Heart right ventricle (tissue), 16 donors: ENCODE data around the gene ADAMTS12. TPM values are rescaled to one million over a fixed set of nuclear protein-coding genes. Genes with fewer than 3 reads are reported as not detected.
"Not testable (repeated sequence)": the region's sequence is repeated elsewhere in the genome, so short reads cannot be mapped to it uniquely, and the experiment has no call there.

Source experiments
- ATAC-seq, 8 donors: fragments of 200-7000 bp; cut with Tn5 transposase; one replicate each; pipeline ENCODE4 v1.9.1; 2020; ENCODE audit warnings: mild to moderate bottlenecking in 8 of 8, moderate library complexity in 8 of 8, moderate number of reproducible peaks in 1 of 8
- DNase-seq, 2 donors: peaks; one replicate each; pipeline ENCODE4 v3.0.0-alpha.2; 2020
- H3K27ac ChIP-seq, 10 donors: fragments of 200-600 bp; sonication (generic) in 2 of 10; one replicate each; pipeline versions ENCODE4 v1.5.0 to v1.8.0; 2020 to 2022; ENCODE audit warnings: mild to moderate bottlenecking in 3 of 10
- H3K27me3 ChIP-seq, 7 donors: fragments of 200-600 bp; one replicate each; pipeline ENCODE4 v1.8.0; 2021 to 2022; ENCODE audit warnings: mild to moderate bottlenecking in 2 of 7
- H3K36me3 ChIP-seq, 9 donors: fragments of 200-600 bp; sonication (generic) in 1 of 9; one replicate each; pipeline versions ENCODE4 v1.5.0 to v1.8.0; 2020 to 2022; ENCODE audit warnings: mild to moderate bottlenecking in 2 of 9
- H3K4me1 ChIP-seq, 9 donors: fragments of 200-600 bp; sonication (generic) in 1 of 9; one replicate each; pipeline versions ENCODE4 v1.5.0 to v1.8.0; 2020 to 2022; ENCODE audit warnings: mild to moderate bottlenecking in 4 of 9
- H3K4me3 ChIP-seq, 10 donors: fragments of 200-600 bp; sonication (generic) in 2 of 10; one replicate each; pipeline versions ENCODE4 v1.5.0 to v1.8.0; 2020 to 2022; ENCODE audit warnings: mild to moderate bottlenecking in 7 of 10, moderate library complexity in 2 of 10
- H3K9me3 ChIP-seq, 11 donors: fragments of 200-600 bp in 10 of 11; sonication (generic) in 2 of 11; one replicate each; pipeline versions ENCODE4 v1.5.0 to v1.8.0; 2013 to 2022; ENCODE audit warnings: mild to moderate bottlenecking in 2 of 11, control low read depth in 1 of 11, moderate library complexity in 1 of 11
- WGBS, 2 donors: extraction: QIAGEN DNeasy Blood & Tissue Kit; methylation state at CpG; one replicate each; pipeline ENCODE4 v1.1.7; 2013; ENCODE audit warnings: inconsistent platforms in 1 of 2; 5-methylcytosine and 5-hydroxymethylcytosine counted together
- intact Hi-C, 10 donors: fragments of 100-400 bp; cut with DNase I; formaldehyde crosslinking; loops; one replicate each; pipeline versions ENCODE4 v1.11.1 to v1.14.2; 2022
- polyA plus RNA-seq, 2 donors: library from polyadenylated mRNA; stranded (reverse); fragments of 200-250 nt; gene quantifications; one replicate each; pipeline ENCODE4 v1.2.3, GENCODE V29; 2013
- total RNA-seq, 10 donors: library from RNA; stranded (reverse); fragmentation: NEBNext Ultra II Directional in 3 of 10; extraction: Animal tissue kit (Norgen Biotek cat#: 25700) in 3 of 10; gene quantifications; one replicate each; pipeline versions ENCODE4 v1.2.1 to v1.2.4, GENCODE V29; 2021 to 2023
- TF ChIP-seq, protein P1 (sequence below), 9 donors: fragments of 200-600 bp; sonication (generic) in 2 of 9; IDR thresholded peaks; one replicate each; pipeline versions ENCODE4 v1.5.0 to v1.8.0; 2021 to 2022; ENCODE audit warnings: antibody characterized with exemption in 9 of 9, mild to moderate bottlenecking in 5 of 9, moderate library complexity in 1 of 9
- donor health status: Arrhythmogenic right ventricular cardiomyopathy.
- donor health status: ischemic (EF 13 %, LVEDD 7.1; RV severe dilation, severe dysfunction).
- donor health status: healthy with polysubstance abuse.
- donor health status: DM: no; HTN: yes; CAD: no.
- donor health status: DM: no; HTN: no; CAD: no.
- donor health status: ischemic (EF 25% LVEDD 6.9; RV normal size, moderate dysfunction).
- donor health status: ischemic (EF 25% LVEDD 5.7; RV mildly dilated, moderate dysfunction).
- donor health status: healthy.
- donor health status: DM: yes; HTN: yes; CAD: no.
- donor health status: Ischemic cardiomyopathy.
- donor health status: ischemic (EF 35%, LVEDD 5.7; RV mildly dilated, moderate dysfunction).
- donor health status: nonischemic (EF 11% LVEDD 7.7; RV severe dilation, severe dysfunction).
- donor health status: DM: yes; HTN: yes; CAD: no.
- donor health status: PGD.
- donor health status: ischemic (EF 29% LVEDD 5.4; RV normal size, mild dysfunction).
- donor health status: nonischemic (EF 23%, LVEDD 6.1; RV moderate dilation, normal function).

The ADAMTS12 gene
- total and polyA plus RNA-seq, 12 donors: 0.37 to 3.7 (median 1.3) TPM

DNA sequence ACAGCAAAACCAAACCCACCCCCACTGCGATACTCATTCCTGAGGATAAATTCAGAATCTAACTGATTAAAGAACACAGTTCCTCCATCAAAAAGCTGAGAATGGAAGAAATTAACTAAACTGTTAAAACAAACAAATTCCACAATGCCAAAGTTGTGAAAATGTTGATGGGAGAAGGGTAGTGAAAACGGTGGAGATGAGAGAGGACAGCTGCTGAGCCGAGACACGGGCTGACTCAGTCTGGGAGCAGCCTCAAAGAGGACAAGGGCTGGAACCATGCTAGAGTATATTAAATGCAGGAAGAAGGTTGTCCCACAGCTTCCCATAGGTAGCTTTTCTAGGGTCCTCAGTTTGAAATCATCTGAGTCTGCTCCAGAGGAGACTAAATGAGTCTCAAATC is 14.3 kb downstream of the ADAMTS12 start:
- no peak overlapping the region for H3K4me3 ChIP-seq
- TF ChIP-seq, protein P1, sequence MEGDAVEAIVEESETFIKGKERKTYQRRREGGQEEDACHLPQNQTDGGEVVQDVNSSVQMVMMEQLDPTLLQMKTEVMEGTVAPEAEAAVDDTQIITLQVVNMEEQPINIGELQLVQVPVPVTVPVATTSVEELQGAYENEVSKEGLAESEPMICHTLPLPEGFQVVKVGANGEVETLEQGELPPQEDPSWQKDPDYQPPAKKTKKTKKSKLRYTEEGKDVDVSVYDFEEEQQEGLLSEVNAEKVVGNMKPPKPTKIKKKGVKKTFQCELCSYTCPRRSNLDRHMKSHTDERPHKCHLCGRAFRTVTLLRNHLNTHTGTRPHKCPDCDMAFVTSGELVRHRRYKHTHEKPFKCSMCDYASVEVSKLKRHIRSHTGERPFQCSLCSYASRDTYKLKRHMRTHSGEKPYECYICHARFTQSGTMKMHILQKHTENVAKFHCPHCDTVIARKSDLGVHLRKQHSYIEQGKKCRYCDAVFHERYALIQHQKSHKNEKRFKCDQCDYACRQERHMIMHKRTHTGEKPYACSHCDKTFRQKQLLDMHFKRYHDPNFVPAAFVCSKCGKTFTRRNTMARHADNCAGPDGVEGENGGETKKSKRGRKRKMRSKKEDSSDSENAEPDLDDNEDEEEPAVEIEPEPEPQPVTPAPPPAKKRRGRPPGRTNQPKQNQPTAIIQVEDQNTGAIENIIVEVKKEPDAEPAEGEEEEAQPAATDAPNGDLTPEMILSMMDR (IDR thresholded peaks at IDR 0.05): no peak
- H3K27me3 ChIP-seq: no peaks in the 10 kb centered on the region
- intact Hi-C loops: no loop called here
- H3K9me3 ChIP-seq: peaks cover 0 to 13% (median 4%) of the 10 kb centered on the region in 11 donors
- 69 to 70% methylated on average over 4 of the region's 4 CpGs for WGBS, 2 donors
- peaks cover 0 to 21% (median 0%) of the 10 kb centered on the region in 9 donors for H3K4me1 ChIP-seq
- ATAC-seq (peak in 7 of 8 donors; percentile 40 to 79 (median 75)), DNase-seq (no peak)
- H3K27ac ChIP-seq: peak overlapping the region in 4 of 10 donors; percentile 0 to 46 (median 30)
- no peaks in the 10 kb centered on the region for H3K36me3 ChIP-seq

GRCh38 chr5:33867241-33867640 is 24.5 kb downstream of the ADAMTS12 start:
- peaks cover 0 to 31% (median 13%) of the 10 kb centered on the region in 11 donors for H3K9me3 ChIP-seq
- intact Hi-C loops: no loop called here

DNA sequence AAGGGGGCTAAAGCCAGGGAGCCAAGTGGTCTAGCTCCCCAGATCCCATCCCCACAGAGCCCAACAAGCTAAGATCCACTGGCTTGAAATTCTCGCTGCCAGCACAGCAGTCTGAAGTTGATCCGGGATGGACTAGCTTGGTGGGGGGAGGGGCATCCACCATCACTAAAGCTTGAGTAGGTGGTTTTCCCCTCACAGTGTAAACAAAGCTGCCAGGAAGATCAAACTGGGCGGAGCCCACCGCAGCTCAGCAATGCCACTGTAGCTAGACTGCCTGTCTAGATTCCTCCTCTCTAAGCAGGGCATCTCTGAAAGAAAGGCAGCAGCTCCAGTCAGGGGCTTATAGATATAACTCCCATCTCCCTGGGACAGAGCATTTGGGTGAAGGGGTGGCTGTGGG is 32.6 kb downstream of the ADAMTS12 start:
- peaks cover 0 to 14% (median 3%) of the 10 kb centered on the region in 9 donors for H3K4me1 ChIP-seq
- ATAC-seq, H3K27me3 ChIP-seq, H3K36me3 ChIP-seq, H3K4me3 ChIP-seq, intact Hi-C loops, H3K27ac ChIP-seq, DNase-seq, H3K9me3 ChIP-seq: not testable (repeated sequence)
- WGBS, 2 donors: 59 to 62% methylated on average over 4 of the region's 4 CpGs

More at GRCh38 chr5:33867241-33867640, 24.5 kb downstream of the ADAMTS12 start:
- DNase-seq: no peak
- 97 to 98% methylated on average over 1 of the region's 1 CpG for WGBS, 2 donors
- Histone ChIP-seq H3K4me3 (no peak overlapping the region), H3K4me1 (no peaks in the 10 kb centered on the region), H3K27me3 (no peaks in the 10 kb centered on the region), H3K36me3 (peaks cover 0 to 5% (median 0%) of the 10 kb centered on the region in 9 donors), H3K27ac (no peak overlapping the region)
- no peak for ATAC-seq
- TF ChIP-seq, protein P1 (IDR thresholded peaks at IDR 0.05): no peak

GRCh38 chr5:33857037-33857436 is 34.8 kb downstream of the ADAMTS12 start:
- Histone ChIP-seq H3K9me3 (no peaks in the 10 kb centered on the region), H3K36me3 (no peaks in the 10 kb centered on the region), H3K27me3 (no peaks in the 10 kb centered on the region), H3K27ac (no peak overlapping the region), H3K4me3 (no peak overlapping the region), H3K4me1 (peaks cover 0 to 35% (median 16%) of the 10 kb centered on the region in 9 donors)
- DNase-seq: no peak
- ATAC-seq: no peak
- intact Hi-C loops: no loop called here
- 79 to 88% methylated on average over 5 of the region's 5 CpGs for WGBS, 2 donors
- TF ChIP-seq, protein P1 (IDR thresholded peaks at IDR 0.05): no peak

GRCh38 chr5:33855396-33855795 is 36.4 kb downstream of the ADAMTS12 start:
- no peak overlapping the region for H3K27ac ChIP-seq
- H3K27me3 ChIP-seq: no peaks in the 10 kb centered on the region
- TF ChIP-seq, protein P1 (IDR thresholded peaks at IDR 0.05): no peak

More at GRCh38 chr5:33855396-33855795, 36.4 kb downstream of the ADAMTS12 start:
- 70 to 85% methylated on average over 4 of the region's 4 CpGs for WGBS, 2 donors
- Histone ChIP-seq H3K36me3 (no peaks in the 10 kb centered on the region), H3K4me1 (peaks cover 0 to 41% (median 19%) of the 10 kb centered on the region in 9 donors), H3K4me3 (no peak overlapping the region), H3K9me3 (no peaks in the 10 kb centered on the region)
- intact Hi-C loops: no loop called here
- no peak for DNase-seq
- ATAC-seq: no peak
